ENCODE data around the gene NFIC. TPM values are rescaled to one million over a fixed set of nuclear protein-coding genes. Genes with fewer than 3 reads are reported as not detected.
"Not testable (repeated sequence)": the region's sequence is repeated elsewhere in the genome, so short reads cannot be mapped to it uniquely, and the experiment has no call there.

Gene NFIC
- total RNA-seq, 4 donors from 2014 or later, result 34.7 to 191 (median 64.9) TPM

- Histone ChIP-seq H3K36me3 (no peaks in the 10 kb centered on the region), H3K4me1 (no peaks in the 10 kb centered on the region)
- TF ChIP-seq CTCF (IDR thresholded peaks at IDR 0.05) (no peak), POLR2A (IDR thresholded peaks at IDR 0.05) (no peak)
Measured at GRCh38 chr19:3325451-3325850, 40.9 kb upstream of the NFIC start.

GRCh38 chr19:3328743-3329142 is 37.6 kb upstream of the NFIC start:
- TF ChIP-seq POLR2A (IDR thresholded peaks at IDR 0.05), result no peak
- TF ChIP-seq CTCF (IDR thresholded peaks at IDR 0.05), result no peak
- Histone ChIP-seq H3K4me1 (no peaks in the 10 kb centered on the region), H3K9me3 (no peaks in the 10 kb centered on the region), H3K27ac (no peak overlapping the region), H3K27me3 (no peaks in the 10 kb centered on the region), H3K36me3 (no peaks in the 10 kb centered on the region), H3K4me3 (no peak overlapping the region)
- DNase-seq, result no peak

More at GRCh38 chr19:3325451-3325850, 40.9 kb upstream of the NFIC start:
- Histone ChIP-seq H3K9me3 (no peaks in the 10 kb centered on the region), H3K27ac (no peak overlapping the region), H3K4me3 (no peak overlapping the region), H3K27me3 (no peaks in the 10 kb centered on the region)
- no peak for DNase-seq

- no peaks in the 10 kb centered on the region for H3K4me1 ChIP-seq
- no peak overlapping the region for H3K4me3 ChIP-seq
- DNase-seq, result no peak
- no peaks in the 10 kb centered on the region for H3K36me3 ChIP-seq
- no peaks in the 10 kb centered on the region for H3K27me3 ChIP-seq
- H3K27ac ChIP-seq, result no peak overlapping the region
- no peaks in the 10 kb centered on the region for H3K9me3 ChIP-seq
- no peak for TF ChIP-seq CTCF (IDR thresholded peaks at IDR 0.05)
- no peak for TF ChIP-seq POLR2A (IDR thresholded peaks at IDR 0.05)
Measured at GRCh38 chr19:3330047-3330446, 36.3 kb upstream of the NFIC start.

- H3K27me3 ChIP-seq, H3K27ac ChIP-seq, H3K36me3 ChIP-seq, H3K9me3 ChIP-seq, H3K4me3 ChIP-seq, DNase-seq: not testable (repeated sequence)
- peaks cover 0 to 18% (median 5%) of the 10 kb centered on the region in 4 donors for H3K4me1 ChIP-seq
Measured at GRCh38 chr19:3332232-3332631, 34.2 kb upstream of the NFIC start.

GRCh38 chr19:3333020-3333583 is 33.3 kb upstream of the NFIC start:
- no peak for DNase-seq

GRCh38 chr19:3333662-3334061 is 32.7 kb upstream of the NFIC start:
- Histone ChIP-seq H3K4me3 (no peak overlapping the region), H3K4me1 (peaks cover 4 to 32% (median 9%) of the 10 kb centered on the region in 4 donors), H3K36me3 (no peaks in the 10 kb centered on the region), H3K27ac (peak overlapping the region in 1 of 4 donors; percentile 11), H3K27me3 (no peaks in the 10 kb centered on the region), H3K9me3 (no peaks in the 10 kb centered on the region)
- no peak for TF ChIP-seq POLR2A (IDR thresholded peaks at IDR 0.05)
- no peak for DNase-seq

More at GRCh38 chr19:3333020-3333583, 33.3 kb upstream of the NFIC start:
- no peaks in the 10 kb centered on the region for H3K27me3 ChIP-seq
- H3K9me3 ChIP-seq, result no peaks in the 10 kb centered on the region
- H3K4me3 ChIP-seq, result no peak overlapping the region
- TF ChIP-seq POLR2A (IDR thresholded peaks at IDR 0.05) (no peak), CTCF (IDR thresholded peaks at IDR 0.05) (no peak)
- no peaks in the 10 kb centered on the region for H3K36me3 ChIP-seq
- H3K4me1 ChIP-seq, result peaks cover 0 to 26% (median 8%) of the 10 kb centered on the region in 4 donors
- peak overlapping the region in 1 of 4 donors; percentile 11 for H3K27ac ChIP-seq

GRCh38 chr19:3334749-3335430 is 31.5 kb upstream of the NFIC start:
- not testable (repeated sequence) for DNase-seq, H3K9me3 ChIP-seq, H3K36me3 ChIP-seq, H3K27me3 ChIP-seq, H3K4me3 ChIP-seq
- peaks cover 6 to 35% (median 10%) of the 10 kb centered on the region in 4 donors for H3K4me1 ChIP-seq
- peak overlapping the region; percentile 61 to 98 (median 86) for H3K27ac ChIP-seq

Measured in Peyer's patch (tissue), 4 donors.